Stimulated activated naive CD8-positive, alpha-beta T cell treated with anti-CD3 and anti-CD28 coated beads, Interleukin-15, amount 100 ng/mL, for 72 hours (primary cell): ENCODE data around the gene PKIG.

Source experiments
- ATAC-seq: fragments of 150-1000 bp; cut with Tn5 transposase; 2 replicates; pipeline ENCODE4 v1.10.0; 2021; ENCODE audit warnings: mild to moderate bottlenecking, moderate library complexity
- DNase-seq, 2 donors: peaks; one replicate each; pipeline ENCODE4 v3.0.0; 2021 to 2022
- H3K27ac Mint-ChIP-seq, 2 donors: one replicate each; pipeline ENCODE4 v1.8.0; 2022; ENCODE audit warnings: mild to moderate bottlenecking in 2 of 2, mixed read lengths in 2 of 2, moderate library complexity in 2 of 2
- H3K27me3 Mint-ChIP-seq: one replicate; pipeline ENCODE4 v1.8.0; 2022; ENCODE audit warnings: mixed read lengths
- H3K4me1 Mint-ChIP-seq: one replicate; pipeline ENCODE4 v1.8.0; 2022; ENCODE audit warnings: mild to moderate bottlenecking, mixed read lengths
- H3K4me3 Mint-ChIP-seq, 2 donors: one replicate each; pipeline ENCODE4 v1.8.0; 2022; ENCODE audit warnings: mild to moderate bottlenecking in 2 of 2, mixed read lengths in 2 of 2, moderate library complexity in 1 of 2
- H3K9me3 Mint-ChIP-seq, 2 donors: one replicate each; pipeline ENCODE4 v1.8.0; 2022; ENCODE audit warnings: mixed read lengths in 2 of 2

PKIG gene

DNA sequence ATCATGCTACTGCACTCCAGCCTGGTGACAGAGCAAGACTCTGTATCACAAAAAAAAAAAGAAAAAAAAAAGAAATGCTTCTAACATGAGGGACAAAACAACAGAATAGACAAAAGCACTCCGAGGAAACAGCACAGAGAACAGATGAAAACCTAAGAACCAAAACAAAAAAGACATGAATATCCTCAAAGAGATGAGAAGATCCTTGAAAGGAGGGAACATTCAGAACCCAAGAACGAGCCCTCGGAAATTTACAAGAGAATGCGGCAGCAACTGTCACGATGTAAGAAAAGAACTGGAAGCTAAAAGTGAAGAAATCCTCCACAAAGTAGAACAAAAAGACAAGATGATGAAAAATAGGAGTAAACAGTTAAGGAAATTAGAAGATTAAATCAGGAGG lies 47.9 kb downstream of the PKIG start:
- DNase-seq (no peak), ATAC-seq (no peak)
- Mint-ChIP-seq H3K27ac (no peak overlapping the region), H3K27me3 (no peaks in the 10 kb centered on the region), H3K4me1 (peaks cover 21% of the 10 kb centered on the region), H3K4me3 (no peak overlapping the region), H3K9me3 (no peaks in the 10 kb centered on the region)

DNA sequence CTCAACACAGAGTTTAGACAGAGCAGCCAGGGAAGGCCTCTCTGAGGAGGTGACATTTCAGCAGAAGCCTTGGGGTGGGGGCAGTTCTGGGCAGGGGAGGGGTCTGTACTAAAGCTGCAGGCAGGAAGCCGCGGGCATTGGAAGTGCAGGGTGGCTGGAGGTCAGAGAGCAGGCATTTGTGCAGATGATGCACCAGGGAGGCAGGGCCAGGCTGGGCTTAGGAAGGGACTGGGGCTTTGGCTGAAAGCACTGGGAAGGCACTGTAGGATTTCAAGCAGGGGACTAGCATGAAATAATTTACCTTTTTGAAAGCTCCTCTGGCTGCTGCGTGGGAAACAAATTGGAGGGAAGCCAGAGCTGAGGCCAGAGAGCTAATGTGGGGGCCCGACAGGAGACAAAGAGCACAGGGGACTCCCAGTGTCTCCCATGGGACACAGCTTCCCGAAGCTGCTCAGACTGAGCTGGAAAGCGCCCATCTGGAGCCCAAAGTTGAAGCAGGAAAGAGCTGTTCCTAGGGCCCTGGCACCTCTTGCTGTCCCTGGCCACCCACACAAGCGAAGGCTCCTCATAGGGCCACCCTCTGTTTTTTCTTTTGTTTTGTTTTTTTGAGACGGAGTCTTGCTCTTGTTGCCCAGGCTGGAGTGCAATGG lies 49.8 kb downstream of the PKIG start:
- no peak overlapping the region for H3K27ac Mint-ChIP-seq
- H3K9me3 Mint-ChIP-seq, result no peaks in the 10 kb centered on the region
- ATAC-seq (no peak), DNase-seq (no peak)
- peaks cover 15% of the 10 kb centered on the region for H3K4me1 Mint-ChIP-seq
- no peaks in the 10 kb centered on the region for H3K27me3 Mint-ChIP-seq
- H3K4me3 Mint-ChIP-seq, result no peak overlapping the region

GRCh38 chr20:44633187-44633810 lies 50.9 kb downstream of the PKIG start:
- Mint-ChIP-seq H3K4me3 (no peak overlapping the region), H3K9me3 (no peaks in the 10 kb centered on the region)

GRCh38 chr20:44633872-44634600 lies 51.7 kb downstream of the PKIG start:
- ATAC-seq (no peak), DNase-seq (no peak)
- H3K4me3 Mint-ChIP-seq, result no peak overlapping the region
- peaks cover 11% of the 10 kb centered on the region for H3K4me1 Mint-ChIP-seq
- no peaks in the 10 kb centered on the region for H3K9me3 Mint-ChIP-seq
- peak overlapping the region in 1 of 2 donors; percentile 73 for H3K27ac Mint-ChIP-seq
- H3K27me3 Mint-ChIP-seq, result no peaks in the 10 kb centered on the region

More at GRCh38 chr20:44633187-44633810, 50.9 kb downstream of the PKIG start:
- DNase-seq, result no peak
- ATAC-seq, result no peak
- Mint-ChIP-seq H3K27ac (peak overlapping the region in 1 of 2 donors; percentile 49), H3K27me3 (no peaks in the 10 kb centered on the region), H3K4me1 (peaks cover 8% of the 10 kb centered on the region)

DNA sequence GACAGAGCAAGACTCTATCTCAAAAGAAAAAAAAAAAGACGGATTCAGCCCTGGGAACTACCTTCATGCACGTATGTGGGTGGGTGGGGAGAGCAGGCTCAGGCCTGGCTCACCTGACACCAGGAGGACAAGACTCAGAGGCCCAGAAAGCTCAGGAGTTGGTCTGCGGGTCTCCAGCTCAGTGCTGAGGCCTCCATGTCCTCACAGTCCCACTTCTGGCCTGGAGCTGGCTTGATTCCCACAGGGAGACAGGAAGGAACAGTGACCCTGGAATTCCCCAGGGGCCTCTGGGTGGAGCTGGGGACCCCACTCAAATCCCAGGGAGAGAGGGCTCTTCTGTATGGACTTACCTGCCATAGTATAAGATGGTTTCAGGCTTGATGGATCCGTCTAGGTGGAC lies 53.5 kb downstream of the PKIG start:
- Mint-ChIP-seq H3K27ac (peak overlapping the region in 1 of 2 donors; percentile 67), H3K4me1 (peaks cover 12% of the 10 kb centered on the region), H3K27me3 (no peaks in the 10 kb centered on the region), H3K4me3 (no peak overlapping the region), H3K9me3 (no peaks in the 10 kb centered on the region)
- DNase-seq (no peak), ATAC-seq (no peak)

DNA sequence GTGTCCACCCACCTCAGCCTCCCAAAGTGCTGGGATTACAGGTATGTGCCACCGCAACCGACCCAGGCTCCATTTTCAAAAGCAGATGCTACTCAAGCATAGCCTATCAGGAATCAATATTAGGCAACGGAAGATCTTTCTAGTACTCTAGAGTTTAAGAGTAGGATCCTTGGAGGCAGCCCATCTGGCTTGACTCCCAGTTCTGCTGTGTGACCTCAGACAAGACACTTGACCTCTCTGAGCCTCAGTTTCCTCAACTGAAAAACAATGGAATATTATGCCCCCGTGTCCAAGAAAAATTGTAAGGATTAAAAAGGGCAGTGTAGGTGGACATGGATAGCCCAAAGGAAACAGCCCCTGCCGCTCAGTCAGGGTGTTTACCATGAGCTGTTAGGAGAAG lies 54.7 kb downstream of the PKIG start:
- Mint-ChIP-seq H3K27ac (peak overlapping the region in 1 of 2 donors; percentile 35), H3K9me3 (peaks cover 0 to 3% of the 10 kb centered on the region in 2 donors), H3K4me1 (peaks cover 22% of the 10 kb centered on the region), H3K4me3 (no peak overlapping the region), H3K27me3 (no peaks in the 10 kb centered on the region)
- no peak for DNase-seq
- no peak for ATAC-seq

GRCh38 chr20:44637522-44638372 lies 55.4 kb downstream of the PKIG start:
- ATAC-seq (no peak), DNase-seq (no peak)
- peaks cover 29% of the 10 kb centered on the region for H3K4me1 Mint-ChIP-seq
- no peak overlapping the region for H3K4me3 Mint-ChIP-seq
- peaks cover 0 to 3% of the 10 kb centered on the region in 2 donors for H3K9me3 Mint-ChIP-seq
- no peak overlapping the region for H3K27ac Mint-ChIP-seq
- no peaks in the 10 kb centered on the region for H3K27me3 Mint-ChIP-seq

DNA sequence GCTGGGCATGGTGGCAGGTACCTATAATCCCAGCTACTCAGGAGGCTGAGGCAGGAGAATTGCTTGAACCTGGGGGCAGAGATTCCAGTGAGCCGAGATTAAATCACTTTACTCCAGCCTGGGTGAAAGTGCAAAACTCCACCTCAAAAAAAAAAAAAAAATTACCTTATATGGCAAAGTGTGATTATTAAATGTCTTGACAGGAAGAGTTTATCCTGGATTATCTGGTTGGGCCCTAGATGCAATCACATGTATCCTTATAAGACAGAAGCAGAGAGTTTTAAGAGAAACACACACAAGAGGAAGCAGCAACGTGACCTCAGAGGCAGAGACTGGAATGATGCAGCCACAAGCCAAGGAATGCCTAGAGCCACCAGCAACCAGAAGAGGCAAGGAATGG lies 58.1 kb downstream of the PKIG start:
- Mint-ChIP-seq H3K27ac (no peak overlapping the region), H3K4me3 (no peak overlapping the region), H3K4me1 (peaks cover 49% of the 10 kb centered on the region), H3K9me3 (peaks cover 0 to 3% of the 10 kb centered on the region in 2 donors), H3K27me3 (no peaks in the 10 kb centered on the region)
- DNase-seq (no peak), ATAC-seq (no peak)

DNA sequence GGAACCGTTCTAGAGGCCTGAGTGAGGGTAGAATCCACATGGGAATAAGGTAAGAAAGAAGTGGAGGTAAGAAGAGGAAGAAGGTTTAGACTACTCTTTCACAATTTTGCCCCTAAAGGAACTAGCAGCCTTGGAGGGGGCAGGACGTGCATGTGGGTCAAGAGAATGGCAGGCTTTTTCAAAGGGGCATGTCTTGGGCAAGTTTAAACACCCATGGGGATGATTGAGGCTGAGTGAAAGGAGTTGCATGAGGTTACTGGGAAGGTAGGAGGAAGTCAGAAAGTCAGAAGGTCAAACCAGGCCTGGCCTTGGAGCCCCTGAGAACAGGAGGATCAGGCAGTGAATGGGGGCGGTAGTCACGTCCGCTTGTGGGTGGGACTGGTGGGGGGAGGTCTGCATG lies 58.9 kb downstream of the PKIG start:
- Mint-ChIP-seq H3K27ac (peak overlapping the region in 1 of 2 donors; percentile 95), H3K27me3 (no peaks in the 10 kb centered on the region), H3K4me3 (peak overlapping the region in 1 of 2 donors; percentile 45), H3K4me1 (peaks cover 57% of the 10 kb centered on the region), H3K9me3 (peaks cover 0 to 3% of the 10 kb centered on the region in 2 donors)
- DNase-seq (no peak), ATAC-seq (no peak)

- Mint-ChIP-seq H3K9me3 (peaks cover 0 to 3% of the 10 kb centered on the region in 2 donors), H3K4me3 (peak overlapping the region; percentile 72 to 73), H3K4me1 (peaks cover 69% of the 10 kb centered on the region), H3K27me3 (no peaks in the 10 kb centered on the region), H3K27ac (peak overlapping the region; percentile 38 to 73)
- DNase-seq (peak in 1 of 2 donors; percentile 26), ATAC-seq (peak; percentile 19)
These were observed 60.1 kb downstream of the PKIG start for GRCh38 chr20:44642203-44643153.

DNA sequence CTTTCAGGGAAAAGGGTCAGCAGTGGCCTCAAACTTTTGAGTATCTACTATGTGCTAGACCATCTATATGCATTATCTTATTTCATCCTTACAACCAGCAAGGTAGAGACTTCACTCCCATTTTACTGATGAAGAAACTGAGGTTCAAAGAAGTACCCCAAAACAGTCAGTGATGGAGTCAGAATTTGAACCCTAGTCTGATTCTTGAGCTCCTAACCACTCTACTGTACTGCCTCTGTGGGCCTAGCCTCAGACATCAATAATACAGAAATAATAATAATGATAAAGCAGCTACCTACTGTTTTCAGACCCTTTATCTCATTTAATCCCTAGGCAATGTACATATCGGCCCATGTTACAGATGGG lies 60.8 kb downstream of the PKIG start:
- Mint-ChIP-seq H3K27me3 (no peaks in the 10 kb centered on the region), H3K27ac (peak overlapping the region in 1 of 2 donors; percentile 38), H3K4me1 (peaks cover 75% of the 10 kb centered on the region), H3K4me3 (peak overlapping the region; percentile 72 to 73), H3K9me3 (peaks cover 0 to 3% of the 10 kb centered on the region in 2 donors)
- DNase-seq (no peak), ATAC-seq (no peak)

DNA sequence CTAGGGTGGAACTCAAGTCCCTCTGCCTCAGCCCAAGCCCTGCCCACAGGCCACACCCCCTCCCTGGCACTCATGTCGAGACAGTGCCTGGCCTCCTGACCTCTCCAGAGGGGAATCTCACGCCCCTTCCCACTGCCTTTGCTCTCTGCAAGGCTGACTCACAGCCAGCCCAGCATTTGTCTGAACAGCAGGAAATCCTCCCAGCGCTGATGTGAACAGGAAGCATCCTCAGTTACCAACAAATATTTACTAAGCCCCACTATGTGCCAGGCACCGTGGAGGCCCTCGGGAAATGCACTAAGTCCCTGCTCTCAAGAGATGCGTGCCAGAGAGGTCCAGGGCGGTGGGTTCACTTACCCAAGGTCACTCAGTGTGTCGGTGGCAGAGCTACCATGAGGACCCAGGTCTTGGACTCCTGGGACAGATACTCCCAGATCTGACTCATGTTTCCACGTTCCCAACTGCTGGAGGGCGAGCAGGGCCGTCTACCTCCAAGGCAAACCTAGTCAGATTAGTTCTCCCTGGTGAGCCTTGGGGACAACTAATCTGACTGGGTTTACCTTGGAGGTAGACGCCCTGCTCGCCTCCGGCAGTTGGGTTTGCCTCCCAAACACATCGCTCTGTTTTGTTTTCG lies 61.3 kb downstream of the PKIG start:
- peak overlapping the region; percentile 52 to 73 for H3K4me3 Mint-ChIP-seq
- ATAC-seq (no peak), DNase-seq (peak in 1 of 2 donors; percentile 29)
- peaks cover 0 to 3% of the 10 kb centered on the region in 2 donors for H3K9me3 Mint-ChIP-seq
- peak overlapping the region in 1 of 2 donors; percentile 91 for H3K27ac Mint-ChIP-seq
- peaks cover 81% of the 10 kb centered on the region for H3K4me1 Mint-ChIP-seq
- H3K27me3 Mint-ChIP-seq, result no peaks in the 10 kb centered on the region

- Mint-ChIP-seq H3K27ac (peak overlapping the region; percentile 84 to 91), H3K27me3 (no peaks in the 10 kb centered on the region), H3K4me1 (peaks cover 81% of the 10 kb centered on the region), H3K4me3 (peak overlapping the region; percentile 49 to 52), H3K9me3 (peaks cover 0 to 3% of the 10 kb centered on the region in 2 donors)
- ATAC-seq (no peak), DNase-seq (no peak)
These were observed 61.8 kb downstream of the PKIG start for GRCh38 chr20:44644230-44644617.

GRCh38 chr20:44644667-44645131 lies 62.3 kb downstream of the PKIG start:
- Mint-ChIP-seq H3K27ac (peak overlapping the region; percentile 91 to 98), H3K9me3 (peaks cover 0 to 3% of the 10 kb centered on the region in 2 donors), H3K4me1 (peaks cover 86% of the 10 kb centered on the region), H3K27me3 (no peaks in the 10 kb centered on the region), H3K4me3 (peak overlapping the region; percentile 49 to 77)
- DNase-seq, result peak; percentile 33 to 53
- peak; percentile 68 for ATAC-seq
